HG03045 (cell line): ENCODE results near the gene SFXN5.

Experiments used
- ATAC-seq: cut with Tn5 transposase; IDR thresholded peaks from one replicate; pipeline ENCODE4 v1.9.1; 2021; ENCODE audit warnings: mild to moderate bottlenecking, moderate library complexity; ENCODE audit not compliant: unreplicated experiment

Gene SFXN5

GRCh38 chr2:72995430-72996116 lies 75.9 kb downstream of the SFXN5 start:
- ATAC-seq = no peak

DNA sequence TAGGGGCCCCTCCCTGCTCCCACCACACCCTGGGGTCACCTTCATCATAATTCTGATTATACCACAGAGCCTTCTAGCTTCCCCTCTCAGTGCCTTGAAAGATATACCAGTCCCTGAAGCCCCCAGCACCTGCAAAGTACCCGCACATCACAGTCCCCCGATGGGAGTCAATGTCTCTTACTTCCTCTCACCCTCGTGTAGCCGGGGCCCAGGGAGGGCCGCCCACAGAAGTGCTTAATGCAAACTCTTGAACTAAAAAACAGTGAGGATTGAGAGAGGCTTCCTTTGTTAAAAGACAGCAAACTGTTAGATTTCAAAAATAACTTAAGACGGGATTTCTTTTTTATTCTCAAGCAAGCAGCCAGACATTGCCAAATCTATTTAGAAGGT lies 76.5 kb downstream of the SFXN5 start:
- no peak for ATAC-seq

DNA sequence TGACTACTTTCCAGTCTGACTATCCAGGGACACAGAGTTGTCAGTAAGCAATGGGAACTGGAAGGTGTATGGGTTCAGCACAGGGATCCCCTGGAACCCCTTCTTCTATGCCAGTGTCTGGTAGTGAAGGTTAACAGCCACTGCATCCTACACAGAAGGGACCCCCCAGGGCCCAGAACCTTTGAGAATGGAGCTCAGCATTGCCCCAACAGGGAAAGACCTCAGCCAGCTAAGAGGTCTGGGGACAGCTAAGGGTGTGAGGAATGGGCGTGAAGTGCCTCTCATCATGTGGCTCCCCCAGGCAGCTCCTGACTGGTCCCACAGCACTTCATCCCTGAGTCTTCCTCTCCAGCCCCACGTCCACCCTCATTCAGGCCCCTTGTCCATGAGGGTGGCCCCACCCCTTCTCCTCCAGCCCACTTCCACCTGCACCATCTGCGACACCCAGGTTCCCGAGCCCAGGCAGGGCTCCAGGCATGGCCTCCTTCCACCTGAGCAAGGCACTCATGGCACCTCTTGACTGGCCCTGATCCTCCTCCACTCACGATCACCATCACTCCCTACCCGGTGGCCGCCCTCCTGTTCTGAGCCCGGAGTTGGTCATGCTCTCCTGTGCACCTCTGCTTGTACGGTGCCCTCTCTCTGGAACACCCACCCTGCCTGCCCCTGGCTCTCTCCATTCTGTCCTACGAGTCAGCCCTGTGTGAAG lies 77.1 kb downstream of the SFXN5 start:
- ATAC-seq = no peak

DNA sequence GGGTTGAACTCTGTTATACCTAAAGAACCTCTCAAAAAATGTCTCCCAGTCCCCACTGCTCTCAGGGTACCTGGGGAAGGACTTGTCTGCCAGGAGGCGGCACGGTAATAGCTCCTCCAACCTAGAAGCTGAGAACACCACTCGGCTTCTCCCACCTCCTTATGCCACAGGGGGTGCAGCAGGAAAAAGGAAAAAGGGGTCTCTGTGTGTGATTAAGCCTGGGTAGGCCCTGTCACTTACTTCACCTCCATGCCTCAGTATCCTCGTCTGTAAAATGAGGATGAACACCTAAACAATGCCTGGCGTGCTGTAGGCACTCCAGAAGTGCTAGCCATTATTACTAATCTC lies 77.6 kb downstream of the SFXN5 start:
- ATAC-seq = no peak

GRCh38 chr2:72993147-72993932 lies 78.2 kb downstream of the SFXN5 start:
- ATAC-seq = no peak

DNA sequence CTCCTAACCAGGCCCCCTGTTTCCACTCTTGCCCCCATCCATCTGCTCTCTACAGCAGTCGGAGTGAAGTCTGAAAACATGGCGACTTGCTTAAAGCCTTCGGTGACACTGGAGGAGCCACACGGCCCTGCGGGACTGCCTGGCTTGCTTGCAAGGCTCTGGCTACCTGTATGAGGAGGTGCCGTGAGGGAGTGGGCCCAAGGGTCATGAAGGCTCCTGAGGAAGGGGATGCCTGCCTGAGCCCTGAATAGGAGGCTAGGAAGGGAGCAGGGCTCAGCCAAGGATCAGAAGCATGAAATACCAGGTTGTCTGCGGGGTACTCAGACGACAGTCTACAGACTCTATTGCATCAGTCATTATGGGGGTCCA lies 78.8 kb downstream of the SFXN5 start:
- no peak for ATAC-seq

DNA sequence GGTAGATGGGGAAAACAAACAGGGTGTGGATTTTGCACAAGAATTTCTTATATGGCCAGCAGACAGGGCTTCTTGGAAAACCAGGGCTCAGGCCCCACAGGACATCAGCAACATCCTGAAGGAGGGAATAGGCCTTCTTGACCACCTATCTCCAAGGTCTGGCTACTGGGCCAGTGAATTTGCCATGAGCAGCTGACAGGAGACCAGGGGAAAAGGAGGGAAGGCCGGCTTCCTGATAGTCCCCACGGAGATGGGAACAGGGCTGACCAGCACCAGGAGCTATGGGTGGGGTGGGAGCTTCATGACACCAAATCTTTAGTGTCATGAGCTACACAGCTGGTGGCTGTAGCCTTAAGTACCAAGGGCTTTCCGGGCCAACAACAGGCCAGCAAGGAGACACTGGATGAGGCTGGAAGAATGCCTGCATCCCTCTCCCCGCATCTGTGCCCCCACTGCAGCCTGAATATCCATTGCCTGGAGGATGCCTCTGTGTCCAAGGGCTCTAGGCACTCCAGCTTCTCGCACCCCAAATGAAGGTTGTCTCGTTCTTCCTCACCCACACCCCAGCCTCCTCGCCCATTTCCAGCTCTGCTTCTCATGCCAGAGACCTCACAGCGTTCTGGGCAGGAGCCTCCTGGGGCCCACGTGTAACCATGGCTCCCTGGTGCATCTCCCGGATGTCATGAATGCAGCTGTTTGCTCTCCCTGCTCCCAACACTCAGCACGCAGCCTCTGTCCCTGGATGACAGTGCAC lies 79.4 kb downstream of the SFXN5 start:
- no peak for ATAC-seq

GRCh38 chr2:72991439-72991725 lies 80.1 kb downstream of the SFXN5 start:
- no peak for ATAC-seq

- ATAC-seq = no peak
These were observed 80.6 kb downstream of the SFXN5 start for GRCh38 chr2:72990695-72991438.

GRCh38 chr2:72989770-72990556 lies 81.5 kb downstream of the SFXN5 start:
- no peak for ATAC-seq

DNA sequence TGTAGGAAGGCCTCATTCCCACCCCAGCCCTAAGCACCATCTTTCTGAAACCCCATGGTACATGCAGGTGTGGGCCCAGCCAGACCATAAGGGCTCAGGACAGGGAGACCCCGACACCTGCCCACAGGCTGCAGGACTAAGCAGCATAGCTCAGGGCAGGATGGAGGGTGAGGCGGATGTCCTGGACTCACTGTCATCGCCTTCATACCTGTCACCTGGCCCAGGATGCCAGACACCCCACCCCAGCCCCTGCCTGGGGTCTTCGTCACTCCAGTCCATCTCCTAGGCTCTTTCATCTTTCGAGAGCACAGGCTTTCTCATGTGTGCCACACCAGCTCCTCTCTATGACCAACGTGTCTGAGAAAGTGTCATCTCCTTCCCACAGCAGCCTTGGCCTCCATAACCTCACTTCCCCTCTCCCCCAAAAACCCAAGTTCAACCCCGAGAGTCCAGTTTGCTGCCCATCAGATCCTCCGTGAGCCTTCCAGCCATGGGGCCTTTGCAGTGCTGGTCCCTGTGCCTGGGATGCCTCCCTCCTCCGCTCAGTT lies 82.7 kb downstream of the SFXN5 start:
- ATAC-seq = no peak

- ATAC-seq = no peak
These were observed 83.5 kb downstream of the SFXN5 start for GRCh38 chr2:72988041-72988440.

- no peak for ATAC-seq
These were observed 85.4 kb downstream of the SFXN5 start for GRCh38 chr2:72985891-72986683.

DNA sequence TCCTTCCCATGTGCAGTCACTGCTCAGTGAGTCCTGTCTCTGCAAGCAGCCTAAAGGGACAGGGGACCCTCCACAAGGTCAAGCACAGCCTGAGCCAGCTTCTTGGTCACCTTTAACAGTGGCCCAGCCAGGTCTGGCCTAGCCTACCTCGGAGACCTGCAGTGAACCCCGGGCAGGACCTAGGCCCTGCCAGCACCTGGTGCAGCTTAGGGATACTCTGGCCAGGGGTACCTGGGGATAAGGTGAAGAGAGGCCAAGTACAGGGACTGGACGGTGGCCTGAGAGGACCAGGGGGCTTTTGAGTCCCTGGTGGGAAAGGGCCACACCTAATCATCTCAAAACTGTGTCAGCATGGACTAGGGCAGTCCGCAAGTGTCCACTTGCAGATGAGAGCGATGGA lies 86.4 kb downstream of the SFXN5 start:
- ATAC-seq = no peak

GRCh38 chr2:72984172-72984671 lies 87.3 kb downstream of the SFXN5 start:
- ATAC-seq = no peak

GRCh38 chr2:72983500-72984161 lies 87.9 kb downstream of the SFXN5 start:
- no peak for ATAC-seq

DNA sequence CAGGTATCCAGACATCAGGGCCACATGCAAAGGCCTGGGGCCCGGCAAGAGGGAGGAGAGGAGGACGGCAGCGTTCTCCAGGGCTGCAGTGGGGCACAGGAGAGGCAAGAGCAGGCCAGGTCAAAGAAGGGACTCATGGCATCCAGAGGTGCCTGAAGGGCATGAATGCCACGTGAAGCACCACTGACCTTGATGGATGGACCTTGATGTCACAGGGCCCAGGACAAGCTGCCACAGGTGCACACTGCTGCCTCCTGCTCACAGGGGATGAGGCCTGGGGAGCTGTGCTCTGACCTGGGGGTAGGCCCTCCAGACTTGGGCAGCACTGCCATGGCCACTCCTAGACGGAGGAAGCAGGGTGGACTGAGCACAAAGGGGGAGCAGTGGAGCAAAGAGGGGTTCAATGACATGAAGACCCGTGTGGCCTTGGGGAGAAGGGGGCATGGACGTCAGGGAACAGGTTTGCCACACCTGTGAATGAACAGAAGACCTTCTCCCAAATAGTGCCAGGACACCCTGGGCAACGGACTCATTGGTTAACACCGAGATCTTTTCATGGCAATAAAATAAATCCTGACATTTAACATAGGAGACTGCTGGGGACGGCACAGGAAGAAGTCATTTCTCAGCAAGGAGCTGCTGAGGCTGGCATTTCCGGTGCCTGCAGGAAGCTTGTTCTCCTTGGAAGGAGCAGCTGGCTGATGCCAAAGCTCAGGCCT lies 88.6 kb downstream of the SFXN5 start:
- no peak for ATAC-seq

- ATAC-seq = no peak
These were observed 89.3 kb downstream of the SFXN5 start for GRCh38 chr2:72982219-72982618.
